ENCODE measurements around the gene AFF3.

Gene AFF3

GRCh38 chr2:99883358-99883757 lies 259.0 kb downstream of the AFF3 start:
- no peak for DNase-seq (ENCODE audit: low spot score)

GRCh38 chr2:99881901-99882591 lies 260.3 kb downstream of the AFF3 start:
- DNase-seq (ENCODE audit: low spot score) = no peak

- no peak for DNase-seq (ENCODE audit: low spot score)
These were observed 261.5 kb downstream of the AFF3 start for GRCh38 chr2:99880964-99881294.

- DNase-seq (ENCODE audit: low spot score) = no peak
These were observed 262.0 kb downstream of the AFF3 start for GRCh38 chr2:99880148-99880963.

- no peak for DNase-seq (ENCODE audit: low spot score)
These were observed 262.9 kb downstream of the AFF3 start for GRCh38 chr2:99879481-99879880.

- DNase-seq (ENCODE audit: low spot score) = no peak
These were observed 263.6 kb downstream of the AFF3 start for GRCh38 chr2:99878581-99879350.

- no peak for DNase-seq (ENCODE audit: low spot score)
These were observed 264.4 kb downstream of the AFF3 start for GRCh38 chr2:99877963-99878362.

- no peak for DNase-seq (ENCODE audit: low spot score)
These were observed 265.4 kb downstream of the AFF3 start for GRCh38 chr2:99876956-99877355.

- no peak for DNase-seq (ENCODE audit: low spot score)
These were observed 266.7 kb downstream of the AFF3 start for GRCh38 chr2:99875627-99876201.

- DNase-seq (ENCODE audit: low spot score) = no peak
These were observed 274.1 kb downstream of the AFF3 start for GRCh38 chr2:99868260-99868659.

GRCh38 chr2:99867770-99868169 lies 274.6 kb downstream of the AFF3 start:
- peak; percentile 53 for DNase-seq (ENCODE audit: low spot score)

GRCh38 chr2:99865818-99866676 lies 276.3 kb downstream of the AFF3 start:
- DNase-seq (ENCODE audit: low spot score) = no peak

GRCh38 chr2:99864561-99865553 lies 277.5 kb downstream of the AFF3 start:
- no peak for DNase-seq (ENCODE audit: low spot score)

GRCh38 chr2:99863903-99864270 lies 278.5 kb downstream of the AFF3 start:
- DNase-seq (ENCODE audit: low spot score) = no peak

GRCh38 chr2:99863236-99863902 lies 279.0 kb downstream of the AFF3 start:
- DNase-seq (ENCODE audit: low spot score) = no peak

GRCh38 chr2:99862566-99862965 lies 279.8 kb downstream of the AFF3 start:
- no peak for DNase-seq (ENCODE audit: low spot score)

- DNase-seq (ENCODE audit: low spot score) = no peak
These were observed 281.0 kb downstream of the AFF3 start for GRCh38 chr2:99861376-99861760.

- no peak for DNase-seq (ENCODE audit: low spot score)
These were observed 281.5 kb downstream of the AFF3 start for GRCh38 chr2:99860720-99861375.

GRCh38 chr2:99858951-99859596 lies 283.3 kb downstream of the AFF3 start:
- no peak for DNase-seq (ENCODE audit: low spot score)

Data from SW480 (cell line).